Measurements from ENCODE around the gene TMEM52B. TPM values are rescaled to one million over a fixed set of nuclear protein-coding genes. Genes with fewer than 3 reads are reported as not detected.
"Not testable (repeated sequence)": the region's sequence is repeated elsewhere in the genome, so short reads cannot be mapped to it uniquely, and the experiment has no call there.

TMEM52B gene
- total RNA-seq, 1 experiment from 2014 or later = 0.37 TPM

- DNase-seq (ENCODE audit: low read depth) = no peak
These were observed 6.7 kb upstream of the TMEM52B start, which contains the start of gene OLR1 for GRCh38 chr12:10171973-10172728. OLR1 (minus strand) TSS chr12:10172132; CDS start chr12:10172077, 55 bp downstream.

- DNase-seq (ENCODE audit: low read depth) = no peak
These were observed 3.7 kb upstream of the TMEM52B start for GRCh38 chr12:10174986-10175614.

- DNase-seq (ENCODE audit: low read depth) = no peak
These were observed 2.8 kb upstream of the TMEM52B start for GRCh38 chr12:10175846-10176636.

GRCh38 chr12:10179776-10180181, 947 bp downstream of the TMEM52B start:
- DNase-seq (ENCODE audit: low read depth) = peak; percentile 66

GRCh38 chr12:10182354-10183049, 3.7 kb downstream of the TMEM52B start:
- DNase-seq (ENCODE audit: low read depth) = peak; percentile 66

GRCh38 chr12:10184261-10184843, 5.5 kb downstream of the TMEM52B start:
- DNase-seq (ENCODE audit: low read depth) = no peak

GRCh38 chr12:10186299-10186698, 7.5 kb downstream of the TMEM52B start:
- DNase-seq (ENCODE audit: low read depth) = no peak

- DNase-seq (ENCODE audit: low read depth) = not testable (repeated sequence)
These were observed 8.1 kb downstream of the TMEM52B start for GRCh38 chr12:10186958-10187357.

- DNase-seq (ENCODE audit: low read depth) = peak; percentile 44
These were observed 10.8 kb downstream of the TMEM52B start for GRCh38 chr12:10189653-10190052.

GRCh38 chr12:10190558-10191388, 11.9 kb downstream of the TMEM52B start:
- DNase-seq (ENCODE audit: low read depth) = peak; percentile 83

GRCh38 chr12:10191865-10192264, 13.0 kb downstream of the TMEM52B start:
- peak; percentile 94 for DNase-seq (ENCODE audit: low read depth)

- peak; percentile 77 for DNase-seq (ENCODE audit: low read depth)
These were observed 15.4 kb downstream of the TMEM52B start for GRCh38 chr12:10194160-10194670.

- peak; percentile 36 for DNase-seq (ENCODE audit: low read depth)
These were observed 17.4 kb downstream of the TMEM52B start for GRCh38 chr12:10196210-10196609.

GRCh38 chr12:10197879-10198278, 19.0 kb downstream of the TMEM52B start:
- peak; percentile 36 for DNase-seq (ENCODE audit: low read depth)

GRCh38 chr12:10204495-10204894, 25.7 kb downstream of the TMEM52B start:
- not testable (repeated sequence) for DNase-seq (ENCODE audit: low read depth)

- peak; percentile 90 for DNase-seq (ENCODE audit: low read depth)
These were observed 26.5 kb downstream of the TMEM52B start for GRCh38 chr12:10205220-10205807.

GRCh38 chr12:10207136-10207535, 28.3 kb downstream of the TMEM52B start:
- no peak for DNase-seq (ENCODE audit: low read depth)

GRCh38 chr12:10210225-10210624, 31.4 kb downstream of the TMEM52B start:
- DNase-seq (ENCODE audit: low read depth) = no peak

- peak; percentile 24 for DNase-seq (ENCODE audit: low read depth)
These were observed 32.5 kb downstream of the TMEM52B start for GRCh38 chr12:10211101-10211939.

All from M059J (cell line).